Neutrophil (primary cell): ENCODE data around the gene DLL3.

Experiments
- H3K27ac ChIP-seq: fragments of 200-600 bp; sonication (generic); 2 replicates; pipeline ENCODE4 v1.5.1; 2016; ENCODE audit warnings: mild to moderate bottlenecking, moderate library complexity
- H3K27me3 ChIP-seq: fragments of 200-600 bp; sonication (generic); 2 replicates; pipeline ENCODE4 v1.6.0; 2016; ENCODE audit warnings: mild to moderate bottlenecking
- H3K36me3 ChIP-seq: fragments of 200-600 bp; sonication (generic); 2 replicates; pipeline ENCODE4 v1.5.1; 2017
- H3K4me1 ChIP-seq, 2 experiments: fragments of 200-600 bp in 1 of 2; sonication (generic) in 1 of 2; 1 replicate in 1 of 2; 2 replicates in 1 of 2; pipeline versions ENCODE4 v1.5.1 to v1.6.1; 2013 to 2016; ENCODE audit warnings: low read depth in 1 of 2, low read length in 1 of 2, mild to moderate bottlenecking in 1 of 2, moderate library complexity in 1 of 2; ENCODE audit not compliant: control insufficient read depth in 1 of 2, insufficient read depth in 1 of 2
- H3K4me3 ChIP-seq, 2 experiments: fragments of 200-600 bp in 1 of 2; sonication (generic) in 1 of 2; 1 replicate in 1 of 2; 2 replicates in 1 of 2; pipeline ENCODE4 v1.5.1; 2013 to 2016; ENCODE audit warnings: low read depth in 1 of 2, low read length in 1 of 2, mild to moderate bottlenecking in 1 of 2, moderate library complexity in 1 of 2
- H3K9me3 ChIP-seq: fragments of 200-600 bp; sonication (generic); 2 replicates; pipeline ENCODE4 v1.5.1; 2016
- TF ChIP-seq, protein P1 (sequence below): fragments of 200-600 bp; sonication (generic); IDR thresholded peaks from 2 replicates; pipeline ENCODE4 v1.5.1; 2016; ENCODE audit warnings: antibody characterized with exemption

Gene DLL3

DNA sequence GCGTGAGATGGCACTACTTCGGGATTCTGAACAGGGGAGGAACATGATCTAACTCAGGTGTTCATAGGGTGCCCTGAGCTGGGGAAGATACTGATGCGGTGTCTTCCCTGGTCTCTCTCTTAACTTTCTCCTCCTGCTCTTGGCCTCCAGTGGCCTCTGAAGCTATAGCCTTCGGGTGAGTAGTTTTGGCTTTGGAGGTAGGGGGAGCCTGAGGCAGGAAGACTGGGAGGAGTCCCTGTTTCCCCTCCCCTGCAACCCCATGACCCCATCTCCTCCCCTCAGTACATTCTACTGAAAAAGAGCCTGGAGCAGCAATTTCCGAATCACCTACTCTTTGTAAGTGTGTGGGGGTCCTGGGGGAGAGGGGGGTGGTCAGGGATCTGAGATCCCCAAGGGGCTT lies 19.7 kb downstream of the DLL3 start:
- TF ChIP-seq, protein P1, sequence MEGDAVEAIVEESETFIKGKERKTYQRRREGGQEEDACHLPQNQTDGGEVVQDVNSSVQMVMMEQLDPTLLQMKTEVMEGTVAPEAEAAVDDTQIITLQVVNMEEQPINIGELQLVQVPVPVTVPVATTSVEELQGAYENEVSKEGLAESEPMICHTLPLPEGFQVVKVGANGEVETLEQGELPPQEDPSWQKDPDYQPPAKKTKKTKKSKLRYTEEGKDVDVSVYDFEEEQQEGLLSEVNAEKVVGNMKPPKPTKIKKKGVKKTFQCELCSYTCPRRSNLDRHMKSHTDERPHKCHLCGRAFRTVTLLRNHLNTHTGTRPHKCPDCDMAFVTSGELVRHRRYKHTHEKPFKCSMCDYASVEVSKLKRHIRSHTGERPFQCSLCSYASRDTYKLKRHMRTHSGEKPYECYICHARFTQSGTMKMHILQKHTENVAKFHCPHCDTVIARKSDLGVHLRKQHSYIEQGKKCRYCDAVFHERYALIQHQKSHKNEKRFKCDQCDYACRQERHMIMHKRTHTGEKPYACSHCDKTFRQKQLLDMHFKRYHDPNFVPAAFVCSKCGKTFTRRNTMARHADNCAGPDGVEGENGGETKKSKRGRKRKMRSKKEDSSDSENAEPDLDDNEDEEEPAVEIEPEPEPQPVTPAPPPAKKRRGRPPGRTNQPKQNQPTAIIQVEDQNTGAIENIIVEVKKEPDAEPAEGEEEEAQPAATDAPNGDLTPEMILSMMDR: no peak
- Histone ChIP-seq H3K4me3 (no peak overlapping the region), H3K27ac (no peak overlapping the region), H3K36me3 (no peaks in the 10 kb centered on the region), H3K4me1 (no peaks in the 10 kb centered on the region), H3K27me3 (peaks cover 68% of the 10 kb centered on the region), H3K9me3 (no peaks in the 10 kb centered on the region)

DNA sequence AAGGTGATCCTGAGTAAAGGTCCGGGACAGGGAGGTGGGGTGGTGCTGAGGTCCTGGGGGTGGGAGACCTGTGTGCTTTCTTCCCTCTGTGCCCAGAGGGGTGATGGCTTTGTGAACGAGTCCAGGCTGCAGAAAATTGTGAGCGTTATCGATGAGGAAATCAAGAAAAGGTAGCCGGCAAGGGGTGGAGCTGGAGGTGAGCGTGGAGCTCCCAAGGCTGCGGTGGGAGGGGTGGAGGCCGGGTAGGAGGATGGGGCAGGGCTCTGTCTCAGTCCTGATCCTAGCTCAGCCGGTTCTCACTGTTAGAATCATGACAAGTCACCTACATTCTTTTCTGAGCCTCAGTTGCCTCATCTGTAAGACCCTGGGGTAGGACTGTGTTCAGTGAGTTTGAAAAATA lies 20.2 kb downstream of the DLL3 start:
- no peak overlapping the region for H3K27ac ChIP-seq
- peaks cover 63% of the 10 kb centered on the region for H3K27me3 ChIP-seq
- no peak overlapping the region for H3K4me3 ChIP-seq
- TF ChIP-seq, protein P1: no peak
- H3K4me1 ChIP-seq: no peaks in the 10 kb centered on the region
- H3K36me3 ChIP-seq: no peaks in the 10 kb centered on the region
- no peaks in the 10 kb centered on the region for H3K9me3 ChIP-seq

DNA sequence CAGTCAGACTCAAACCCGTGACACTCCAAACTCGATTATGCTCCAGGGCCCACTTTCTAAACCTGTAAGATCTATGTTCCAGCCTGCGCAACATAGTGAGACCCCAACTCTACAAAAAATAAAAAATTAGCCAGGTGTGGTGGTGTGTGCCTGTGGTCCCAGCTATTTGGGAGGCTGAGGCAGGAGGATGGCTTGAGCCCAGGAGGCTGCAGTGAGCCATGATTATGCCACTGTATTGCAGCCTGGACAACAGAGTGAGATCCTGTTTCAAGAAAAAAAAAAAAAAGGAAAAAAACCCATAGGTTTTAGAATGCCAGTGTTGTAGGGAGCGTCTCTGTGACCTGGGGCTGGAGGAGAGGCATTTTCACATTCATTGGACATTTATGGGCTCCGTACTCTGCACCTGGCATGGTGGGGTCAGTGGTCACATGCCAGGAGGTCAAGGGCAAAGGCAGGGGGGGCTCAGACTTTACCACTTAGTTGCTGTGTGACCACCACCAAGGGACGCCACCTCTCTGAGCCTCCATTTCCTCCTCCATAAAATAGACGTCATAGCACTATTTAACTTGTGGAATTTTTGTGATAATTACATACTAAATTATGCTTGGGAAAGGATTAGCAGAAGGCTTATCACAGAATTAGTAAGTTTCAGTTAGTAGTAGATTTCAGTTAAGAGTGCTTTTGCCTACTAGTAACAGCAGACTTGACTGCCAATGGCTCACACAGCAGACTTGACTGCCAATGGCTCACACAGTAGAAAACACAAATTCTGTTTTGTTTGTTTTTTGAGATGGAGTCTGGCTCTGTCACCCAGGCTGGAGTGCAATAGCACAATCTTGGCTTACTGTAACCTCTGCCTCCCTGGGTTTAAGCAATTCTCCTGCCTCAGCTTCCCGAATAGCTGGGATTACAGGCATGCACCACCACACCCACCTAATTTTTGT lies 22.1 kb downstream of the DLL3 start:
- no peaks in the 10 kb centered on the region for H3K36me3 ChIP-seq
- H3K9me3 ChIP-seq: no peaks in the 10 kb centered on the region
- peaks cover 44% of the 10 kb centered on the region for H3K27me3 ChIP-seq
- TF ChIP-seq, protein P1: no peak
- H3K4me1 ChIP-seq: no peaks in the 10 kb centered on the region
- no peak overlapping the region for H3K4me3 ChIP-seq
- no peak overlapping the region for H3K27ac ChIP-seq

DNA sequence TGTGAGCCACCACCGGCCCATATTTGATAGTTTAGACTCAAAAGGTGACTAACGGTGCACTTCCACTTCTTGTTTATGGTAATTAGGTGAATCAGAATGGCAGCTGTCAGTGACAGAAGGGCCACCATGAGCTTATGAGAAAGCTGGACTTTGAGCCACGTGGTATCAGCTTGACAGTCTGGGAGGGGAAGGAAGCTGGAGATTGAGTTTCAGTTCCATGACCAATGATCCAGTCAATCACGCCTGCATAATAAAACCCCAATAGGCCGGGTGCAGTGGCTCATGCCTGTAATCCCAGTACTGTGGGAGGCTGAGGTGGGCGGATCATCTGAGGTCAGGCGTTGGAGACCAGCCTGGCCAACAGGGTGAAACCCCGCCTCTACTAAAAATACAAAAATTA lies 25.7 kb downstream of the DLL3 start:
- Histone ChIP-seq H3K4me3 (no peak overlapping the region), H3K27ac (no peak overlapping the region), H3K9me3 (no peaks in the 10 kb centered on the region), H3K27me3 (peaks cover 7% of the 10 kb centered on the region), H3K36me3 (no peaks in the 10 kb centered on the region), H3K4me1 (no peaks in the 10 kb centered on the region)
- TF ChIP-seq, protein P1: no peak

DNA sequence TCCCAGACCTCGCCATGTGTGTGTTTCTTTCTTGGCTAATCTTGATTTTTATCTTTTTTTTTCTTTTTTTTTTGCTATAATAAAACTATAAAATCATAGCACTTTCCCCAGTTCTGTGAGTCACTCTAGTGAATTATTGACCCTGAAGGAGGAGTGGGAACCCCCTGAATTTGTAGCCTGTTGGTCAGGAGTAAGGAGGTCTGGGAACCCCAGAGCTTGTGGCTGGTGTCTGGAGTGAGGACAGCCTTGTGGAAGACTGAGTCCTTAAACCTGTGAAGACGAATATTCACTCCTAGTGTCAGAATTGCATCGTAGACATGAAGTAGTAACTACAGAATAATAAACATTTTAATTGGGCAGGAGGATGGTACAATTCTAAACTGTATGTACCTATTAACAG lies 26.5 kb downstream of the DLL3 start:
- TF ChIP-seq, protein P1: no peak

More for the DNA sequence above, 26.5 kb downstream of the DLL3 start:
- no peak overlapping the region for H3K27ac ChIP-seq
- peaks cover 4% of the 10 kb centered on the region for H3K27me3 ChIP-seq
- no peaks in the 10 kb centered on the region for H3K9me3 ChIP-seq
- H3K36me3 ChIP-seq: no peaks in the 10 kb centered on the region
- no peaks in the 10 kb centered on the region for H3K4me1 ChIP-seq
- no peak overlapping the region for H3K4me3 ChIP-seq
